AG04449 (cell line): ENCODE measurements around the gene SPACA7.

ENCODE experiments used
- CTCF ChIA-PET: fragments of 350-600 bp; formaldehyde crosslinking; extraction: SDS; loops from one replicate; lab custom pipeline; 2021; ENCODE audit warnings: antibody characterized with exemption; lab: Yijun Ruan, JAX
- POLR2A ChIA-PET: fragments of 400-600, 350-600 bp; formaldehyde crosslinking; extraction: SDS; loops from one replicate; lab custom pipeline; 2020; ENCODE audit warnings: antibody characterized with exemption, inconsistent platforms; lab: Yijun Ruan, JAX
- DNase-seq: peaks from one replicate; pipeline ENCODE4 v3.0.0-alpha.2; 2010; ENCODE audit warnings: low read depth, low spot score
- H3K4me3 ChIP-seq: 2 replicates; pipeline ENCODE4 v1.5.1; 2011; ENCODE audit warnings: low read depth, mild to moderate bottlenecking, control low read depth, low read length
- CTCF ChIP-seq: IDR thresholded peaks from one replicate; pipeline ENCODE4 v1.5.1; 2011; ENCODE audit warnings: mild to moderate bottlenecking, moderate library complexity, low read length, control low read depth, inconsistent platforms; ENCODE audit not compliant: insufficient read depth; ENCODE audit errors: missing control alignments

SPACA7 gene

GRCh38 chr13:112376050-112376681 lies at the start of gene SPACA7:
SPACA7 (plus strand) TSS chr13:112376355; CDS start chr13:112376386, 31 bp downstream.
- ChIA-PET POLR2A (no interaction called here), CTCF (no interaction called here)
- DNase-seq: no peak
- TF ChIP-seq CTCF: no peak
- H3K4me3 ChIP-seq: no peak within 1 kb of the TSS

GRCh38 chr13:112326821-112327370 lies 49.3 kb upstream of the SPACA7 start:
- POLR2A ChIA-PET: no interaction called here
- CTCF ChIA-PET: no interaction called here
- no peak for DNase-seq
- H3K4me3 ChIP-seq: no peak overlapping the region
- TF ChIP-seq CTCF: no peak

GRCh38 chr13:112328936-112329335 lies 47.2 kb upstream of the SPACA7 start:
- no peak overlapping the region for H3K4me3 ChIP-seq
- POLR2A ChIA-PET: no interaction called here
- DNase-seq: no peak

GRCh38 chr13:112329376-112329775 lies 46.8 kb upstream of the SPACA7 start:
- no peak for DNase-seq
- TF ChIP-seq CTCF: no peak
- CTCF ChIA-PET: no interaction called here
- POLR2A ChIA-PET: no interaction called here
- H3K4me3 ChIP-seq: no peak overlapping the region

More at GRCh38 chr13:112328936-112329335, 47.2 kb upstream of the SPACA7 start:
- CTCF ChIA-PET: no interaction called here
- no peak for TF ChIP-seq CTCF

GRCh38 chr13:112330066-112330465 lies 46.1 kb upstream of the SPACA7 start:
- POLR2A ChIA-PET: no interaction called here
- CTCF ChIA-PET: no interaction called here
- H3K4me3 ChIP-seq: no peak overlapping the region
- DNase-seq: no peak
- TF ChIP-seq CTCF: no peak

- no peak for DNase-seq
- TF ChIP-seq CTCF: no peak
- ChIA-PET POLR2A (no interaction called here), CTCF (no interaction called here)
- no peak overlapping the region for H3K4me3 ChIP-seq
These were observed 45.4 kb upstream of the SPACA7 start for GRCh38 chr13:112330479-112331381.
